HUES6 (cell line): ENCODE measurements around the gene TOMM6.

Experiments used
- H3K27ac ChIP-seq: 2 replicates; pipeline ENCODE4 v1.7.0; 2013; ENCODE audit warnings: low read depth, mild to moderate bottlenecking, low read length, inconsistent platforms
- H3K27me3 ChIP-seq: 2 replicates; pipeline ENCODE4 v1.6.1; 2013; ENCODE audit warnings: low read length; ENCODE audit not compliant: control insufficient read depth, insufficient read depth
- H3K36me3 ChIP-seq: 2 replicates; pipeline ENCODE4 v1.6.1; 2013; ENCODE audit warnings: low read length; ENCODE audit not compliant: control insufficient read depth, insufficient read depth
- H3K4me1 ChIP-seq: 2 replicates; pipeline ENCODE4 v1.6.1; 2013; ENCODE audit warnings: low read length; ENCODE audit not compliant: control insufficient read depth, insufficient read depth
- H3K4me3 ChIP-seq: 2 replicates; pipeline ENCODE4 v1.5.1; 2013; ENCODE audit warnings: low read depth, low read length
- H3K9ac ChIP-seq: one replicate; pipeline ENCODE4 v1.6.1; 2013; ENCODE audit warnings: mild to moderate bottlenecking, low read length
- H3K9me3 ChIP-seq: 2 replicates; pipeline ENCODE4 v1.6.1; 2013; ENCODE audit warnings: low read depth, low read length; ENCODE audit not compliant: control insufficient read depth, insufficient read depth

Gene TOMM6

DNA sequence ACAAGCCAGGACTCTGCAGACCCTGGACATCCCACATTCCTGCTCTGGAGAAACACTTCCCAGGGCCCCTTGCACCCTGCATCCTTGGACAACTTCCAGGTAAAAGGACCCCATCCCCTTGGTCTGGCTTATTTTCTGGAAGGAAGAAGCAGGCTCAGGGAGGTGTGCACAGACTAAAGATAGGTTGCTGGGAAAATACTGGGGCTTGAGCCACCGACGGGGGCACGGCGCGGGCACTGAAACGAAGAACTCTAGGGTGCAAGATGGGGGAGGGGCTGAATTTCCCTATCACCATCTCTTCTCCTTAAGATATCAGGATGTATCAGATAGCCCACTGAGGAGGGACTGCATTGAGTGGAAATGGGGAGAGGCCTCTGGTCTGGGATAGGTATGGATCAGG, 8.6 kb upstream of the TOMM6 start:
- H3K27ac ChIP-seq = no peak overlapping the region
- H3K9me3 ChIP-seq = no peaks in the 10 kb centered on the region
- peaks cover 30% of the 10 kb centered on the region for H3K27me3 ChIP-seq
- peak overlapping the region; percentile 82 for H3K4me3 ChIP-seq
- H3K4me1 ChIP-seq = peaks cover 12% of the 10 kb centered on the region
- no peak overlapping the region for H3K9ac ChIP-seq
- H3K36me3 ChIP-seq = peaks cover 16% of the 10 kb centered on the region

DNA sequence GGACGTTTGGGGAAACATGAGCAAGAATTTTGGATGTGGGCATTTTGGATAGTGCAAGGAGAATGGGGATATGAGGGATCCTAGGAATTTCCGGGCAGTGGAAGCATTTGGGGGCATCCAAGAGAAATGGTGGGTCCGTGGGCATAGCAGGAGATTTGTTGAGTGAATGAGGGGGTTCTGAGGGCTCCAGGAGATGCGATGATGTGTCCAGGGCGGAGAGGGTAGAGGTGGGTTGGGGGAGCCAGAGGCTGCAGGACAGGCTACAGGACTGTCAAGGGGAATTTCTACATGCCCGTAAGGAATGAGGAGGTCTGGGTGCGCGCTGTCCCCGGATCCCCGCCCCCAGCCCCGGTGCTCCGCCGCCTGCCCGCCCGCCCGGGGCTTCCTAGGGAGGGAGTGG, 8.2 kb upstream of the TOMM6 start:
- no peak overlapping the region for H3K9ac ChIP-seq
- no peaks in the 10 kb centered on the region for H3K9me3 ChIP-seq
- H3K27me3 ChIP-seq = peaks cover 35% of the 10 kb centered on the region
- H3K36me3 ChIP-seq = peaks cover 13% of the 10 kb centered on the region
- H3K4me3 ChIP-seq = peak overlapping the region; percentile 82
- H3K27ac ChIP-seq = no peak overlapping the region
- peaks cover 12% of the 10 kb centered on the region for H3K4me1 ChIP-seq

DNA sequence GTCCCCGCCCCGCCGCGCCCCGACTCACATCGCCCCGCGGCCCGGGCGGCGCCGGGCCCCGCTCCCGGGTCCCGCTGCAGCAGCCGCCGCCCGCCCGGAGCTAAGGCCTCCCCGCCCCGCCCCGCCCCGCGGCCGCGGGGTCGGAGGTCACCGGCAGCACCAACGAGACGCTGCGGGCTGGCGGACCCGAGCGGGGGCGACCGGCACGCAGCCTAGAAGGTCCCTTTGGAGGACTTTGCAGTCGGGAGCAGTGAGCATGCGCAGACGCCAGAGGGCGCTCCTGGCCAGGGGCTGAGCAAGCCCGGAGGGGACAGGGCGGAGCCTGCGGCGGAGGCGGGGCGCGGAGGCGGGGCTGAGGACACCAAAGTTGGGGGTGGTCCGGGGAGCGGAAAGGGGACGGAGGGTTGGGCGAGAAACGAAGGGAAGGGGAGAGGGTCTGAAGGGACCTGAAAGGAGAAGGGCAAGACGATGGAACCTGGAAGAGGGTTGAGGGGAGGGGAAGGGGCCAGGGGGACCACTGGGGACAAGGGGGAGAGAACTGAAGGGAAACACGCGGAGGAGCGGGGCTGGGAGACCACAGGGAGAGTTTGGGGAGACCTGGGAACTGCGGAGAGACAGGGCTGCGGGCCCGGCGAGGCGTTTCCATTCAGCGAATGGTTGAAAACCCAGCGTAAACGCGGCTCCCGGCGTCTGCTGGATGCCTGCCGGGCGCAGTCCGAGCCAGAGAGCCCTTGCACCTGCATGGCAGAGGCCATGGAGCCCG, 7.5 kb upstream of the TOMM6 start, which contains the start of gene FRS3:
TSS of gene FRS3 (minus strand) at position 113 of the 763 bp plus-strand sequence. CDS start 2,913 bp downstream, outside the sequence.
- Histone ChIP-seq H3K27ac (no peak within 1 kb of the TSS), H3K36me3 (peaks cover 7% of the 10 kb centered on the region), H3K4me3 (peak within 1 kb of the TSS; percentile 82), H3K4me1 (peaks cover 12% of the 10 kb centered on the region), H3K27me3 (peaks cover 41% of the 10 kb centered on the region), H3K9me3 (no peaks in the 10 kb centered on the region), H3K9ac (peak within 1 kb of the TSS; percentile 25)

DNA sequence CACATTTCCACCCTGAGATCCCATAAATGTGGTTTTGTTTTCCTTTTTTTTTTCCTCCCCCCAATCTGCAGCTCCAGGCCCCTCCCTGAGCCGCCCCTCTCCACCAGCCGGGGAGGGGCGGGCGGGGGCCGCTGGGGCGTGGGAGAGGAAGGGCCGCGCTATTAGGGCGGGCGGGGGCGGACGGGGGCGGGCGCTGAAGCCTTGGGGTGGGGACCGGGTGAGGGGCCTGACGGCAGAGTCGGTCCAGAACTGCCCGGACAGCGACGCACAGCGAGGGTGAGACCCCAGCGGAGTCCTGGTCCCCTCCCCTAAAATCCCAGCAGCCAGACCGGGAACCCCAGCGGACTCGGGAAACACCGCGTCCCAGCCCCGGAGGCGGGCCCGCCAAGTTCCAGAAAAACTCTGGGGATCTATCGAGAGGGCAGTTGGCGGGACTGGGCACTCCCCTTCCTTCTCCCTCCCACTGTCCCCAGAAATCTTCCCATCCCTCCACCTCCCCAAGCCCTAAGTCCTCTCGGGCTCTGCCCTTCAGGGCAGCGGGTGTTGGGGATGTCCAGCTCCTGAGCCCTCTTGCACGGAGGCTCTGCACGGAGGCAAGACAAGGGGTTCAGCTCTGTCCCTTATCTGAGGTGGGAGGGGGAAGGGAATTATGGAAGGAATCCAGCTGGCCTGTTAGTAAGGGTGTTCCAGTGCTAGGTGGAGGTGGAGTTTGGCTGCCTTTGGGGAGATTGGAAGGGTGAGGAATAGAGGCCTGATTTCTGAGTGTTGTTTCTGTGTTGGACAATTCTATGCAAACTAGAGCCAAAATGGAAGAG, 6.7 kb upstream of the TOMM6 start, which contains the start of gene PRICKLE4:
TSS of gene PRICKLE4 (plus strand) at position 232 of the 815 bp plus-strand sequence. CDS start 2,692 bp downstream, outside the sequence.
- H3K4me1 ChIP-seq = peaks cover 14% of the 10 kb centered on the region
- H3K36me3 ChIP-seq = no peaks in the 10 kb centered on the region
- no peak within 1 kb of the TSS for H3K27ac ChIP-seq
- no peaks in the 10 kb centered on the region for H3K9me3 ChIP-seq
- H3K27me3 ChIP-seq = peaks cover 49% of the 10 kb centered on the region
- H3K9ac ChIP-seq = peak within 1 kb of the TSS; percentile 25
- peak within 1 kb of the TSS; percentile 82 for H3K4me3 ChIP-seq

DNA sequence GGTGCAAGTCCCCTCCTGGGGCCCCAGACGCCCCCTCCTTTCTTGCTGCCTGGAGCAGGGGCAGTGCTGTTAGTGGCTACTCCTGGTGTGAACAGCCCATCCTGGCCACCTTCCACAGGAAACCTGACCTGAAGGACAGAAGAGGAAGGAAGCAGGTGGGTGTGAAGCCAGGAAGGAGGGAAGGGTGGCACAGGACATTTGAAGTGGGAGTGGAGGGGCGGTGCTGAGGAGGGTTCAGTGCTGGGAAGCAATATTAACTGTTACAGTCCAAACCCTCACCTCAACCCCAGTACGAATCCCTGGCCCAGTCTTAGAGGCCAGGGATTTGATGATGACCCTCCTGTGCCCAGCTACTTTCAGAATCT, 6.1 kb upstream of the TOMM6 start:
- no peaks in the 10 kb centered on the region for H3K36me3 ChIP-seq
- peaks cover 54% of the 10 kb centered on the region for H3K27me3 ChIP-seq
- peak overlapping the region; percentile 82 for H3K4me3 ChIP-seq
- no peaks in the 10 kb centered on the region for H3K9me3 ChIP-seq
- no peak overlapping the region for H3K9ac ChIP-seq
- no peak overlapping the region for H3K27ac ChIP-seq
- peaks cover 18% of the 10 kb centered on the region for H3K4me1 ChIP-seq

DNA sequence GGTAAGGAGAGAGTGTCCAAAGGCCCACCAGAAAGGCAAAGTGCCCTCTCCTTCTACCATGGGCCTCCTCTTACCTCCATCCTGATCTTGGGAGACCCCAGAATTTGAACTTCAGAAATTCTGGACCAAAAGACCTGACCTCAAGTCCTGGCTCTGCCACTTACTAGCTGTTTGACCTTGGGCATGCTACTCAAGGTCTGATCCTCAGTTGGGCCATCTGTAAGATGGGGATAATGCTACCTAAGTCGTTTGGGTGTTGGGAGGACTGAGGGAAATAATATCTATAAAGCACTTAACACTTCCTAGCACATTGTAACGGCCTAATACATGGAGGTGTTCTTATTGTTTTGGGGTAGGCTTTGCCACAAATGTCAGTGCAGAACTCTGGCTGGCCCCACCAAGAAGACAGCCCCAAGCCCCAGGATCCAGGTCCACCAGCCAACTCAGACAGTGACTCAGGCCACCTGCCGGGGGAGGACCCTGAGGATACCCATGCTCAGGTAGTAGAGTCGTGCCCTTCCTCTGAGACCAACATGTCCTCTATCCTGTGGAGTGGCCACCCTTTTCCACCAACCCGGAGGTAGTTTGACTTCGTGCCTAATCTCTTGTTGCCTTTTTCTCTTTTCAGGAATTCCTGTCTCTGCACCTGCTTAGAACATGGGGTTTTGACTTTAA, 4.3 kb upstream of the TOMM6 start:
- Histone ChIP-seq H3K27me3 (peaks cover 54% of the 10 kb centered on the region), H3K9ac (no peak overlapping the region)

DNA sequence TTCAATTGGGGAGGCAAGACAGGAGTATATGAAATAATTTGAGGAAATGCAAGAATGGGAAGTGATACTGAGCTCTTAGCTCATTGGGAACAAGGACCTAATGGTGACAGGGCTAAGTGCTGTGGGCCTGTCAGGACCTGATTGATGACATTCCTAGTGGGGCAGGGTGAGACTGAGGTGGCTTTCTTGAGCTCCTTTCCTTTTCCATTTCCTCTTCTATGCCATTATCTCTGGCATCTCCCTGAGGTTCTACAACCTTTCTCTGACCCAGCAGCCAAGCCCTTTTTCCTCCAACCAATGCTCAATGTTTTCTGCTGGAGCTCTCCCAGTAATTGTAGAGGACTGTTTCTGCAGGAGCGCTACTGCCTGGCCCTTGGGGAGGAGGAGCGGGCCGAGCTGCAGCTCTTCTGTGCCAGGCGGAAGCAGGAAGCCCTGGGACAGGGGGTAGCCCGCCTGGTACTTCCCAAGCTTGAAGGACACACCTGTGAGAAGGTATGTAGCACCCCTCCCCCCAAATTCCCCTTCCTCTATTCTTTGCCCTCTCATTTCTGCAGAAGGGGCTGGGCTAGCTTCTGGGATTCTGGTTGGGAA, 2.8 kb upstream of the TOMM6 start:
- Histone ChIP-seq H3K27me3 (peaks cover 54% of the 10 kb centered on the region), H3K27ac (no peak overlapping the region), H3K4me1 (peaks cover 11% of the 10 kb centered on the region), H3K36me3 (peaks cover 9% of the 10 kb centered on the region), H3K9ac (no peak overlapping the region), H3K9me3 (no peaks in the 10 kb centered on the region), H3K4me3 (no peak overlapping the region)

More for the DNA sequence above, 4.3 kb upstream of the TOMM6 start:
- H3K36me3 ChIP-seq = no peaks in the 10 kb centered on the region
- no peak overlapping the region for H3K27ac ChIP-seq
- peaks cover 18% of the 10 kb centered on the region for H3K4me1 ChIP-seq
- H3K4me3 ChIP-seq = no peak overlapping the region
- no peaks in the 10 kb centered on the region for H3K9me3 ChIP-seq

DNA sequence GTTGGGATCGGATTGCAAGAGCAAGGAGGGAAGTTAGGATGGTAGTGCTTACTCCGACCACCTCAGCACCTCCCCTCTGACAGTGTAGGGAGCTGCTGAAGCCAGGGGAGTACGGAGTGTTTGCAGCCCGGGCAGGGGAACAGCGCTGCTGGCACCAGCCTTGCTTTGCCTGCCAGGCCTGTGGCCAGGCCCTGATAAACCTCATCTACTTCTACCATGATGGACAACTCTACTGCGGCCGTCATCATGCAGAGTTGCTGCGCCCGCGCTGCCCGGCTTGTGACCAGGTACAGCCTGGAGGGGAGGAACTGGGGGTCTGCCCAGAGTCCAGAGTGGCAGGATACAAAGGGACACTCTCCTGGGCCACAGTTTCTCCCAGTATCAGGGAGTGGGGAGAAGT, 2.2 kb upstream of the TOMM6 start:
- H3K4me1 ChIP-seq = peaks cover 11% of the 10 kb centered on the region
- no peak overlapping the region for H3K27ac ChIP-seq
- H3K4me3 ChIP-seq = no peak overlapping the region
- H3K27me3 ChIP-seq = peaks cover 54% of the 10 kb centered on the region
- no peaks in the 10 kb centered on the region for H3K9me3 ChIP-seq
- peaks cover 14% of the 10 kb centered on the region for H3K36me3 ChIP-seq
- no peak overlapping the region for H3K9ac ChIP-seq

DNA sequence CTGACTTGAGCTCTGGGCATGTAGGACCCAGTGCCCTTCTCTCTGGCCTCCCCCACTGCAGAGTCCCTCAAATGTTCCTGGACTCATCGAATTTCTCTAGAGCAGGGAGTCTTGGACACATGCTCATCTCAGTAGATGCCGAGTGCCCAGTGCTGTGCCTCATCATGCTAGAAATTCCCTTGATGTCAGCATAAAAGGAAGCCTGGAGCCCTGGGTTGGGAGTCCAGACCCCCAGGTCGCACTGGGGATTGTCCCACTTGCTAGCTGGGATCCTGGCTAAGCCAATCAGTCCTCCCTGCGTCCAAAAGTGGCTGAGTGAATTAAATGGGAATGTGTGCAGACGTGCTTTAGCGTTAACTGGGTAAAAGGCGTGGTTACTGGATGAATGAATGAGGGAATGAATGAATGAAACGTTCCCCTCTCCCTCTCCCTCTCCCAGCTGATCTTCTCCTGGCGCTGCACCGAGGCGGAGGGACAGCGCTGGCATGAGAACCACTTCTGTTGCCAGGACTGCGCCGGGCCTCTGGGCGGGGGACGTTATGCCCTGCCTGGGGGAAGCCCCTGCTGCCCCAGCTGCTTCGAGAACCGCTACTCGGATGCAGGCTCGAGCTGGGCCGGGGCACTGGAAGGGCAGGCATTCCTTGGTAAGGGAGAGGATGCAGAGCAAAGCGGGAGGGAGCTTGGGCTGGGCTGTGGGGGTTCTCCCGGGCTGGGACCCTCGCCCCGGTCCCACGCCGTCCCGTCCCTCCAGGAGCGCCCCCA, 1.6 kb upstream of the TOMM6 start:
- H3K9ac ChIP-seq = peak overlapping the region; percentile 51
- H3K27me3 ChIP-seq = peaks cover 51% of the 10 kb centered on the region
- H3K9me3 ChIP-seq = no peaks in the 10 kb centered on the region
- peaks cover 11% of the 10 kb centered on the region for H3K4me1 ChIP-seq
- H3K27ac ChIP-seq = no peak overlapping the region
- H3K4me3 ChIP-seq = peak overlapping the region; percentile 91
- peaks cover 21% of the 10 kb centered on the region for H3K36me3 ChIP-seq
